Gastroesophageal sphincter (tissue), 3 donors: ENCODE data around the gene ISLR2.

Source experiments
- CTCF ChIP-seq, 4 experiments: fragments of 200-600 bp in 2 of 4; fragments of 450-650 bp in 2 of 4; sonication (generic) in 1 of 4; IDR thresholded peaks; one replicate each; pipeline ENCODE4 v1.5.1; 2017 to 2019; ENCODE audit warnings: antibody characterized with exemption in 4 of 4, mild to moderate bottlenecking in 2 of 4, moderate library complexity in 2 of 4
- POLR2A ChIP-seq, 2 donors: fragments of 450-650 bp; IDR thresholded peaks; one replicate each; pipeline ENCODE4 v1.6.1; 2017; ENCODE audit warnings: antibody characterized with exemption in 2 of 2, mild to moderate bottlenecking in 2 of 2, moderate library complexity in 1 of 2
- POLR2AphosphoS5 ChIP-seq: sonication (generic); formaldehyde crosslinking; IDR thresholded peaks from one replicate; pipeline ENCODE4 v1.6.1; 2017; ENCODE audit warnings: antibody characterized with exemption

DNA sequence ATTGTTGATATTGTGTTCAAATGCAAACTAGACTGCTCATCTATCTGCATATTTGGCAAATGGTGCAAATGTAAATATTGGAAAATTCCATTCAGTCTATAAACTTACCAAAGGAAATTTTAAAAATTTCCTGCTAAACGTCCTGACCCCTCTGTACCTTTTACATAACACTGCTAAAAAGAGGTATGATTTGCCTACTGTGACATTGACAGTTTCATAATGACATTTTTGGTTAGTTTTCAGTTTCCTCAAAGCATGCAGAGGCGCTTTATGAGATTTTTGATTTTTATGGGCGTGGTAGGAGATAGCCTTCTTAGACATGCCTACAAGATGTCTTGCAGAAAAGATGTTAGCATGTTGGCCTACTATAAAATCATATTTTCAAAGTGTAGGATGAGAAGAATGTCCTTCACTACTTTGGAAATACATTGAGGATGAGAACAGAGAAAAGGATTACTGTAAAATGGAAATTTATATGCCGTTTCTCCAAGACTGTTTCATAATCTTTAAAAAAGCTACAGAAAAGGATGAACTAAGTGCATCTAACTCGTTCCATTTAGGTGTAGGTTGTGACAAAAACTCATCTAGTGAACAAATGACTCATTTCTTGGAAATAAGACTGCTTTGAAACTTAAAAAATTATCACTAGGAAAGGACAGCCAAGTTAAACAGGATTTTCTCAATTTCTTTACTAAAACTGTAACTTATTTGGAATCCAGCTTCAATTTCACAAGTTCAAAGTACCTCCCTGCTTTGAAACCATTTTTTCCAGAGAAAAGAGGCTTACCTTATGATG, 28.7 kb downstream of the ISLR2 start:
- TF ChIP-seq CTCF (IDR thresholded peaks at IDR 0.05) (no peak), POLR2AphosphoS5 (no peak), POLR2A (IDR thresholded peaks at IDR 0.05) (no peak)
